Measurements from ENCODE around the gene SATB1. TPM values are rescaled to one million over a fixed set of nuclear protein-coding genes. Genes with fewer than 3 reads are reported as not detected.

The SATB1 gene
- total and polyA plus RNA-seq, 2 experiments from 2014 or later = 17.4 to 28.9 TPM

DNA sequence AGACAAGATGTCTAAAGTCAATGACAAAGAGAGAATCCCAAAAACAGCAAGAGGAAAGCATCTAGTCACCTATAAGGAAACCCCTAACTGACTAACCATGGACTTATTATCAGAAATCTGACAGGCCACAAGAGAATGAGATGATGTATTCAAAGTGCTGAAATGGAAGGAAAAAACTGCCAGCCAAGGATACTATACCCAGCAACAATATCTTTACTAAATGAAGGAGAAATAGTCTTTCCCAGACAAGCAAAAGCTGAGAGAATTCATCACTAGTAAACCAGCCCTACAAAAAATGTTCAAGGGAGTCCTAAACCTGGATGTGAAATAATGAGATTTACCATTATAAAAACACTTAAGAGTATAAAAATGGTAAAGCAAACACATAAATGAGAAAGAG is 128.0 kb downstream of the SATB1 start:
- H3K27me3 ChIP-seq (ENCODE audit: insufficient read depth) = no peaks in the 10 kb centered on the region
- peaks cover 17% of the 10 kb centered on the region; the same call in 2 of the 3 replicates for H3K9me3 Mint-ChIP-seq
- no peaks in the 10 kb centered on the region for H3K27me3 Mint-ChIP-seq (ENCODE audit: insufficient read depth, low read depth, poor library complexity)
- H2AFZ ChIP-seq = no peak overlapping the region
- H3K4me2 ChIP-seq = no peak overlapping the region
- DNase-seq (ENCODE audit: low spot score) = no peak
- no peak for ATAC-seq
- no peaks in the 10 kb centered on the region for H3K79me2 ChIP-seq (replicated peaks; ENCODE audit: insufficient read depth)
- no peaks in the 10 kb centered on the region for H4K20me1 ChIP-seq (replicated peaks; ENCODE audit: insufficient read depth)
- no peak overlapping the region for H3K27ac ChIP-seq (ENCODE audit: low read depth)
- TF ChIP-seq CREB1 (CRISPR knock-in tag; IDR thresholded peaks at IDR 0.05; ENCODE audit: low read depth) (no peak), EZH2 (IDR thresholded peaks at IDR 0.05; ENCODE audit: low read depth, unreplicated experiment) (no peak), NANOG (IDR thresholded peaks at IDR 0.05; ENCODE audit: borderline replicate concordance) (no peak), EZH2phosphoT487 (IDR thresholded peaks at IDR 0.05; ENCODE audit: unreplicated experiment) (no peak), ZNF462 (CRISPR knock-in tag; IDR thresholded peaks at IDR 0.05) (no peak), STAT1 (IDR thresholded peaks at IDR 0.05; ENCODE audit: unreplicated experiment) (no peak), POLR2AphosphoS5 (IDR thresholded peaks at IDR 0.05; ENCODE audit: low read depth) (no peak), CTCF (conservative IDR thresholded peaks at IDR 0.05; ENCODE audit: low read depth in 2 of 2) (no peak), JUNB (IDR thresholded peaks at IDR 0.05; ENCODE audit: unreplicated experiment) (no peak), ETS1 (IDR thresholded peaks at IDR 0.05) (no peak), REST (IDR thresholded peaks at IDR 0.05; ENCODE audit: unreplicated experiment) (no peak), ZNF114 (CRISPR knock-in tag; IDR thresholded peaks at IDR 0.05) (no peak), ZNF331 (CRISPR knock-in tag; IDR thresholded peaks at IDR 0.05; ENCODE audit: low read depth) (no peak)
- no peak overlapping the region for H3K27ac Mint-ChIP-seq
- peaks cover 17% of the 10 kb centered on the region; the same call in 2 of the 3 replicates for H3K36me3 Mint-ChIP-seq (ENCODE audit: low read depth)
- H3K9me2 ChIP-seq (ENCODE audit: insufficient read depth) = no peaks in the 10 kb centered on the region
- H3K4me3 Mint-ChIP-seq = no peak overlapping the region
- 0 out of 3 replicates have a peak, but pooled peaks cover 4% of the 10 kb centered on the region for H3K4me1 Mint-ChIP-seq
- no peak overlapping the region for H3K4me3 ChIP-seq
- peaks cover 5% of the 10 kb centered on the region; the same call in 1 of the 2 replicates for H3K4me1 ChIP-seq (ENCODE audit: insufficient read depth)
- no peaks in the 10 kb centered on the region for H3F3A ChIP-seq (replicated peaks; ENCODE audit: low read depth)
- no peaks in the 10 kb centered on the region for H3K36me3 ChIP-seq (ENCODE audit: insufficient read depth)
